H1 (cell line): ENCODE measurements around the gene MAPK14. TPM values are rescaled to one million over a fixed set of nuclear protein-coding genes. Genes with fewer than 3 reads are reported as not detected.

Source experiments
- CTCF ChIA-PET: fragments of 300-600 bp; sonication (Branson Sonifier 250); formaldehyde crosslinking; loops from one replicate; lab custom pipeline; 2021; ENCODE audit not compliant: partially characterized antibody; lab: Charles Lee
- POLR2A ChIA-PET: fragments of 300-600 bp; sonication (Branson Sonifier 250); formaldehyde crosslinking; loops from one replicate; lab custom pipeline; 2021; ENCODE audit warnings: inconsistent platforms; ENCODE audit not compliant: partially characterized antibody; lab: Charles Lee
- DNase-seq, 2 experiments: peaks; one replicate each; pipeline versions ENCODE4 v3.0.0 to v3.0.0-alpha.2; 2010 to 2022; ENCODE audit warnings: low spot score in 2 of 2, low read depth in 1 of 2, mixed read lengths in 1 of 2
- FAIRE-seq: peaks from 2 replicates; lab custom pipeline; 2011; peaks lifted over from hg19 to GRCh38; lab: Jason Lieb, UNC
- H2AFZ ChIP-seq: 2 replicates; pipeline ENCODE4 v1.8.1; 2012; ENCODE audit warnings: low read length, inconsistent platforms
- H2AK5ac ChIP-seq: 2 replicates; pipeline ENCODE4 v1.6.1; 2013; ENCODE audit warnings: low read depth, low read length
- H2BK120ac ChIP-seq: replicated peaks from 2 replicates; pipeline ENCODE3; 2013; ENCODE audit warnings: low read depth, low read length, inconsistent platforms
- H2BK12ac ChIP-seq: 2 replicates; pipeline ENCODE4 v1.6.1; 2013; ENCODE audit warnings: low read depth, low read length
- H2BK15ac ChIP-seq: 2 replicates; pipeline ENCODE4 v1.6.1; 2013; ENCODE audit warnings: low read length
- H2BK20ac ChIP-seq: 2 replicates; pipeline ENCODE4 v1.6.1; 2013; ENCODE audit warnings: low read length
- H2BK5ac ChIP-seq: 2 replicates; pipeline ENCODE4 v1.6.1; 2013; ENCODE audit warnings: low read depth, low read length
- H3K14ac ChIP-seq: 2 replicates; pipeline ENCODE4 v1.6.1; 2013; ENCODE audit warnings: inconsistent platforms; ENCODE audit not compliant: insufficient read length
- H3K18ac ChIP-seq: 2 replicates; pipeline ENCODE4 v1.6.1; 2013; ENCODE audit warnings: low read length; ENCODE audit errors: extremely low read depth
- H3K23ac ChIP-seq: 2 replicates; pipeline ENCODE4 v1.6.1; 2013; ENCODE audit warnings: inconsistent platforms; ENCODE audit not compliant: insufficient read length
- H3K23me2 ChIP-seq: 2 replicates; pipeline ENCODE4 v1.6.1; 2013; ENCODE audit warnings: low read depth, low read length
- H3K27ac ChIP-seq: 2 replicates; pipeline ENCODE4 v1.6.1; 2011; ENCODE audit warnings: low read depth, low read length, inconsistent platforms
- H3K27me3 ChIP-seq, 4 experiments: replicated peaks in 1 of 4; 1 replicate in 1 of 4; 2 replicates in 3 of 4; pipeline versions ENCODE4 v1.6.1 to v1.8.1; 2011 to 2013; ENCODE audit warnings: low read length in 3 of 4, mild to moderate bottlenecking in 3 of 4, inconsistent platforms in 2 of 4, mixed read lengths in 2 of 4, moderate library complexity in 1 of 4; ENCODE audit not compliant: control insufficient read depth in 3 of 4, insufficient read depth in 3 of 4; ENCODE audit errors: extremely low read depth in 1 of 4
- H3K36me3 ChIP-seq, 4 experiments: 2 replicates each; pipeline versions ENCODE4 v1.6.1 to v1.8.1; 2011 to 2013; ENCODE audit warnings: mild to moderate bottlenecking in 4 of 4, low read length in 3 of 4, moderate library complexity in 2 of 4, control low read depth in 1 of 4, inconsistent platforms in 1 of 4; ENCODE audit not compliant: insufficient read depth in 4 of 4, control insufficient read depth in 2 of 4
- H3K4ac ChIP-seq: replicated peaks from 2 replicates; pipeline ENCODE3; 2013; ENCODE audit warnings: low read length, low read depth, mixed read lengths, inconsistent platforms; ENCODE audit not compliant: insufficient read length
- H3K4me1 ChIP-seq, 4 experiments: replicated peaks in 1 of 4; 1 replicate in 1 of 4; 2 replicates in 3 of 4; pipeline versions ENCODE4 v1.6.1 to v1.8.1; 2011 to 2013; ENCODE audit warnings: low read length in 3 of 4, inconsistent platforms in 2 of 4, mixed read lengths in 1 of 4; ENCODE audit not compliant: insufficient read depth in 4 of 4, control insufficient read depth in 3 of 4
- H3K4me2 ChIP-seq, 2 experiments: 2 replicates each; pipeline versions ENCODE4 v1.6.1 to v1.8.1; 2011 to 2013; ENCODE audit warnings: low read depth in 2 of 2, low read length in 2 of 2, control low read depth in 1 of 2, inconsistent platforms in 1 of 2, mild to moderate bottlenecking in 1 of 2; ENCODE audit not compliant: insufficient read depth in 1 of 2
- H3K4me3 ChIP-seq, 4 experiments: fragments of 200-600, 300-600 bp in 1 of 4; sonication (generic), shearing (Covaris generic), sonication (Bioruptor Twin) in 1 of 4; 2 replicates each; pipeline versions ENCODE4 v1.5.1 to v1.8.1; 2011 to 2016; ENCODE audit warnings: low read length in 4 of 4, low read depth in 3 of 4, control low read depth in 2 of 4, inconsistent platforms in 2 of 4, mild to moderate bottlenecking in 2 of 4, mixed read lengths in 1 of 4, moderate library complexity in 1 of 4; ENCODE audit not compliant: insufficient read depth in 2 of 4; ENCODE audit errors: extremely low read depth in 1 of 4
- H3K56ac ChIP-seq: replicated peaks from 2 replicates; pipeline ENCODE3; 2013; ENCODE audit warnings: low read depth, mild to moderate bottlenecking, mixed read lengths, low read length, inconsistent platforms; ENCODE audit not compliant: insufficient read length
- H3K79me1 ChIP-seq: 2 replicates; pipeline ENCODE4 v1.6.1; 2013; ENCODE audit warnings: low read depth, low read length, control low read depth
- H3K79me2 ChIP-seq, 2 experiments: 2 replicates each; pipeline versions ENCODE4 v1.6.1 to v1.8.1; 2012 to 2013; ENCODE audit warnings: low read length in 2 of 2, mild to moderate bottlenecking in 2 of 2, inconsistent platforms in 1 of 2; ENCODE audit not compliant: insufficient read depth in 2 of 2, control insufficient read depth in 1 of 2
- H3K9ac ChIP-seq, 4 experiments: replicated peaks in 1 of 4; 1 replicate in 1 of 4; 2 replicates in 3 of 4; pipeline versions ENCODE4 v1.6.1 to v1.8.1; 2011 to 2013; ENCODE audit warnings: low read depth in 3 of 4, low read length in 3 of 4, control low read depth in 2 of 4, mild to moderate bottlenecking in 2 of 4, moderate library complexity in 2 of 4, inconsistent platforms in 1 of 4; ENCODE audit errors: extremely low read depth in 1 of 4
- H3K9me3 ChIP-seq, 2 experiments: 2 replicates each; pipeline versions ENCODE4 v1.6.1 to v1.8.1; 2012 to 2013; ENCODE audit warnings: mild to moderate bottlenecking in 2 of 2, moderate library complexity in 2 of 2, control low read depth in 1 of 2, inconsistent platforms in 1 of 2, low read depth in 1 of 2, low read length in 1 of 2, mixed read lengths in 1 of 2; ENCODE audit not compliant: insufficient read depth in 2 of 2
- H4K20me1 ChIP-seq, 2 experiments: replicated peaks in 1 of 2; 2 replicates each; pipeline versions ENCODE3 to v1.8.1; 2011 to 2013; ENCODE audit warnings: inconsistent platforms in 2 of 2, low read length in 2 of 2, mild to moderate bottlenecking in 1 of 2; ENCODE audit not compliant: insufficient read depth in 2 of 2, control insufficient read depth in 1 of 2
- H4K5ac ChIP-seq: 2 replicates; pipeline ENCODE4 v1.6.1; 2013; ENCODE audit warnings: low read length, low read depth, mixed read lengths, inconsistent platforms; ENCODE audit not compliant: insufficient read length
- H4K8ac ChIP-seq: 2 replicates; pipeline ENCODE4 v1.8.0; 2013; ENCODE audit warnings: mild to moderate bottlenecking, moderate library complexity, low read length, inconsistent platforms; ENCODE audit not compliant: insufficient read depth; ENCODE audit errors: extremely low read depth
- H4K91ac ChIP-seq: replicated peaks from 2 replicates; pipeline ENCODE3; 2013; ENCODE audit warnings: low read length, mixed read lengths, inconsistent platforms; ENCODE audit not compliant: insufficient read length
- CBX5 ChIP-seq: fragments of 300-800, 300-1000 bp; sonication (generic); IDR thresholded peaks from 2 replicates; pipeline ENCODE4 v1.7.1; 2016; ENCODE audit warnings: antibody characterized with exemption, low read length, low read depth
- CHD2 ChIP-seq: IDR thresholded peaks from 2 replicates; pipeline ENCODE4 v1.6.1; 2012; ENCODE audit warnings: low read length, improper control_type of control experiment
- NANOG ChIP-seq: IDR thresholded peaks from 2 replicates; pipeline ENCODE4 v1.6.1; 2011; ENCODE audit warnings: low read length, low read depth, mild to moderate bottlenecking, inconsistent platforms; ENCODE audit not compliant: insufficient read depth, poor library complexity, severe bottlenecking
- TAF1 ChIP-seq: IDR thresholded peaks from 2 replicates; pipeline ENCODE4 v1.6.1; 2011; ENCODE audit warnings: mild to moderate bottlenecking, low read depth, low read length
- TEAD4 ChIP-seq: IDR thresholded peaks from 2 replicates; pipeline ENCODE4 v1.6.1; 2012; ENCODE audit warnings: low read depth, low read length, inconsistent platforms, mixed read lengths
- WGBS, 2 experiments: shearing (Covaris generic) in 1 of 2; methylation state at CpG; one replicate each; pipeline versions ENCODE4 v1.1.6 to v1.1.7; 2013 to 2015; ENCODE audit warnings: low lambda C conversion rate in 2 of 2, mixed read lengths in 2 of 2, inconsistent platforms in 1 of 2, low coverage in 1 of 2, missing lambda C conversion rate in 1 of 2; ENCODE audit not compliant: insufficient replicate concordance in 2 of 2, insufficient coverage in 1 of 2, insufficient read length in 1 of 2; ENCODE audit errors: extremely low coverage in 1 of 2, missing lambda C conversion rate in 1 of 2; 5-methylcytosine and 5-hydroxymethylcytosine counted together
- polyA plus RNA-seq, 7 experiments: library from polyadenylated mRNA; depleted of rRNA in 3 of 7; stranded (reverse) in 5 of 7; unstranded in 2 of 7; fragments of >200 nt in 5 of 7; fragments of 200-250 nt in 2 of 7; gene quantifications; 1 replicate in 5 of 7; 2 replicates in 1 of 7; 4 replicates in 1 of 7; pipeline versions ENCODE4 v1.2.1 to v1.2.3, GENCODE V29; 2011 to 2013; ENCODE audit warnings: missing spikeins in 2 of 7, mixed read lengths in 2 of 7
- total RNA-seq: library from RNA; stranded (reverse); fragmentation: NEBNext Ultra II Directional; extraction: Animal tissue kit (Norgen Biotek cat#: 25700); gene quantifications from 2 replicates; pipeline ENCODE4 v1.2.1, GENCODE V29; 2021

Gene MAPK14
- total and polyA plus RNA-seq, 2 of the 8 experiments (the other 6 are each of a cell fraction or from before 2014, with no cell fraction given), result 18.1 to 39.3 TPM

DNA sequence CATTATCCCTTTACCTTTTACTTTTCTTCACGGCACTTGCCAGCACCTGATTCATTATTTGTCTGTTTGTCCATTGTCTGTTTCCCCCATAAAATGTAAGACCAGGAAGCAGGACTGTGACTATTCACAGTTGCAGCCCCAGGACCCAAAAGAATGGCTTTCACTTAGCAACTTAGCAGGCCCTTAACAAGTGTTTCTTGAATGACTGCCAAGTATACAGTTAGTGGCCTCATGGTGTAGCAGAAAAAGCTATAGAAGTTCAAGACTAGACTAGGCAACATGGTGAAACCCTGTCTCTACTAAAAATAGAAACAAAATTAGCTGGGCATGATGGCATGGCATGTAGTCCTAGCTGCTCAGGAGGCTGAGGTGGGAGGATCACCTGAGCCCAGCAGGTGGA, 7.5 kb upstream of the MAPK14 start:
- Histone ChIP-seq H3K36me3 (no peaks in the 10 kb centered on the region), H4K5ac (no peak overlapping the region), H3K27ac (no peak overlapping the region), H4K8ac (no peak overlapping the region), H2AK5ac (no peak overlapping the region), H2BK5ac (no peak overlapping the region), H3K14ac (no peak overlapping the region), H4K20me1 (no peaks in the 10 kb centered on the region), H3K9ac (no peak overlapping the region), H3K18ac (no peak overlapping the region), H3K9me3 (no peaks in the 10 kb centered on the region), H4K91ac (no peak overlapping the region), H3K23me2 (peaks cover 11% of the 10 kb centered on the region), H2BK12ac (no peak overlapping the region), H3K4me2 (no peak overlapping the region), H2BK120ac (no peak overlapping the region), H3K23ac (no peak overlapping the region), H2BK20ac (no peak overlapping the region), H3K56ac (no peak overlapping the region), H3K4ac (no peak overlapping the region), H3K27me3 (no peaks in the 10 kb centered on the region), H3K4me1 (peaks cover 0 to 12% (median 9%) of the 10 kb centered on the region in 4 experiments; a peak in 5 of 7 replicates), H3K79me2 (no peaks in the 10 kb centered on the region), H3K4me3 (no peak overlapping the region), H2AFZ (no peak overlapping the region), H2BK15ac (no peak overlapping the region), H3K79me1 (no peaks in the 10 kb centered on the region)
- ChIA-PET CTCF (no interaction called here), POLR2A (no interaction called here)
- no peak for DNase-seq
- 5% methylated on average over 1 of the region's 1 CpG; no CpG with 5 or more reads in 1 of the 2 experiments for WGBS, 2 experiments
- no peak for FAIRE-seq
- TF ChIP-seq TEAD4 (no peak), CBX5 (no peak), CHD2 (no peak), TAF1 (no peak), NANOG (no peak)
